AG04450 (cell line): ENCODE results near the gene MKI67. TPM values are rescaled to one million over a fixed set of nuclear protein-coding genes. Genes with fewer than 3 reads are reported as not detected.

Experiments used
- CTCF ChIA-PET: fragments of 300-600, 350-600 bp; formaldehyde crosslinking; extraction: SDS; loops from one replicate; lab custom pipeline; 2022; ENCODE audit warnings: antibody characterized with exemption, inconsistent platforms; lab: Charles Lee
- POLR2A ChIA-PET: fragments of 350-600 bp; formaldehyde crosslinking; extraction: SDS; loops from one replicate; lab custom pipeline; 2021; ENCODE audit warnings: antibody characterized with exemption, inconsistent platforms; lab: Yijun Ruan, JAX
- DNase-seq: peaks from one replicate; pipeline ENCODE4 v3.0.0-alpha.2; 2011; ENCODE audit warnings: low read depth, low spot score
- H3K27ac ChIP-seq: one replicate; pipeline ENCODE4 v1.5.1; 2012; ENCODE audit warnings: low read depth, low read length, control low read depth
- H3K27me3 ChIP-seq: one replicate; pipeline ENCODE4 v1.6.0; 2012; ENCODE audit warnings: low read length; ENCODE audit not compliant: control insufficient read depth, insufficient read depth
- H3K4me3 ChIP-seq: 2 replicates; pipeline ENCODE4 v1.5.1; 2011; ENCODE audit warnings: mild to moderate bottlenecking, low read depth, low read length, control low read depth
- H3K9me3 ChIP-seq: 2 replicates; pipeline ENCODE4 v1.5.1; 2012; ENCODE audit warnings: low read length; ENCODE audit not compliant: control insufficient read depth, insufficient read depth
- polyA plus RNA-seq: library from polyadenylated mRNA; depleted of rRNA; stranded (reverse); fragments of >200 nt; gene quantifications from 2 replicates; pipeline ENCODE4 v1.2.3, GENCODE V29; 2011
- TF ChIP-seq, protein P1 (sequence below): IDR thresholded peaks from 2 replicates; pipeline ENCODE4 v1.5.1; 2011; ENCODE audit warnings: low read depth, low read length, control low read depth, inconsistent platforms

MKI67 gene
- polyA plus RNA-seq, 1 experiment = 10.3 TPM

- ChIA-PET CTCF (interaction anchor here (3.9 kb wide), 1 partner anchor 29 kb away, joined by 13 read pairs; no protein-coding TSS in a partner anchor), POLR2A (no interaction called here)
- H3K9me3 ChIP-seq = peaks cover 10% of the 10 kb centered on the region; the same call in 1 of the 2 replicates
- TF ChIP-seq, protein P1, sequence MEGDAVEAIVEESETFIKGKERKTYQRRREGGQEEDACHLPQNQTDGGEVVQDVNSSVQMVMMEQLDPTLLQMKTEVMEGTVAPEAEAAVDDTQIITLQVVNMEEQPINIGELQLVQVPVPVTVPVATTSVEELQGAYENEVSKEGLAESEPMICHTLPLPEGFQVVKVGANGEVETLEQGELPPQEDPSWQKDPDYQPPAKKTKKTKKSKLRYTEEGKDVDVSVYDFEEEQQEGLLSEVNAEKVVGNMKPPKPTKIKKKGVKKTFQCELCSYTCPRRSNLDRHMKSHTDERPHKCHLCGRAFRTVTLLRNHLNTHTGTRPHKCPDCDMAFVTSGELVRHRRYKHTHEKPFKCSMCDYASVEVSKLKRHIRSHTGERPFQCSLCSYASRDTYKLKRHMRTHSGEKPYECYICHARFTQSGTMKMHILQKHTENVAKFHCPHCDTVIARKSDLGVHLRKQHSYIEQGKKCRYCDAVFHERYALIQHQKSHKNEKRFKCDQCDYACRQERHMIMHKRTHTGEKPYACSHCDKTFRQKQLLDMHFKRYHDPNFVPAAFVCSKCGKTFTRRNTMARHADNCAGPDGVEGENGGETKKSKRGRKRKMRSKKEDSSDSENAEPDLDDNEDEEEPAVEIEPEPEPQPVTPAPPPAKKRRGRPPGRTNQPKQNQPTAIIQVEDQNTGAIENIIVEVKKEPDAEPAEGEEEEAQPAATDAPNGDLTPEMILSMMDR = no peak
- H3K27me3 ChIP-seq = no peaks in the 10 kb centered on the region
- no peak for DNase-seq
- H3K27ac ChIP-seq = no peak overlapping the region
- no peak overlapping the region for H3K4me3 ChIP-seq
Measured at GRCh38 chr10:128064108-128064969, 61.9 kb downstream of the MKI67 start.

GRCh38 chr10:128063736-128064107 lies 62.5 kb downstream of the MKI67 start:
- H3K4me3 ChIP-seq = no peak overlapping the region
- peaks cover 10% of the 10 kb centered on the region; the same call in 1 of the 2 replicates for H3K9me3 ChIP-seq
- DNase-seq = no peak
- TF ChIP-seq, protein P1 = no peak
- POLR2A ChIA-PET = no interaction called here
- no peaks in the 10 kb centered on the region for H3K27me3 ChIP-seq
- CTCF ChIA-PET = interaction anchor here (3.9 kb wide), 1 partner anchor 28 kb away, joined by 13 read pairs; no protein-coding TSS in a partner anchor
- H3K27ac ChIP-seq = no peak overlapping the region

GRCh38 chr10:128062881-128063563 lies 63.2 kb downstream of the MKI67 start:
- DNase-seq = no peak
- Histone ChIP-seq H3K27me3 (no peaks in the 10 kb centered on the region), H3K9me3 (peaks cover 8% of the 10 kb centered on the region; the same call in 1 of the 2 replicates), H3K4me3 (no peak overlapping the region), H3K27ac (no peak overlapping the region)
- ChIA-PET POLR2A (no interaction called here), CTCF (interaction anchor here (0.9 to 3.9 kb wide), 2 partner anchors 28 to 52 kb away, joined by 3 to 13 read pairs; no protein-coding TSS in a partner anchor)
- TF ChIP-seq, protein P1 = no peak

- POLR2A ChIA-PET = no interaction called here
- Histone ChIP-seq H3K4me3 (no peak overlapping the region), H3K27me3 (no peaks in the 10 kb centered on the region), H3K27ac (no peak overlapping the region), H3K9me3 (peaks cover 3% of the 10 kb centered on the region; the same call in 1 of the 2 replicates)
- DNase-seq = no peak
- CTCF ChIA-PET = interaction anchor here (0.8 to 3.9 kb wide), 3 partner anchors 27 to 86 kb away, joined by 3 to 13 read pairs (median 3); no protein-coding TSS in a partner anchor
- TF ChIP-seq, protein P1 = no peak
Measured at GRCh38 chr10:128062331-128062880, 63.8 kb downstream of the MKI67 start.
